DMS114 treated with DMSO at 0.1 percent for 48 hours (cell line): ENCODE data around the gene DUSP9.
A peak's percentile ranks its signal among the peaks of the same experiment; 100 is the strongest.

ENCODE experiments used
- DNase-seq: peaks from one replicate; lab custom pipeline; 2025; ENCODE audit not compliant: unreplicated experiment; lab: John Stamatoyannopoulos, UW

DUSP9 gene

GRCh38 chrX:153647461-153648357 lies 706 bp downstream of the DUSP9 start:
- DNase-seq, result no peak

GRCh38 chrX:153648358-153649177 lies 1.6 kb downstream of the DUSP9 start:
- no peak for DNase-seq

GRCh38 chrX:153649178-153649914 lies 2.3 kb downstream of the DUSP9 start:
- DNase-seq, result no peak

GRCh38 chrX:153649915-153650782 lies 3.1 kb downstream of the DUSP9 start:
- DNase-seq, result no peak

GRCh38 chrX:153650959-153651358 lies 4.0 kb downstream of the DUSP9 start:
- no peak for DNase-seq

GRCh38 chrX:153651540-153652079 lies 4.6 kb downstream of the DUSP9 start:
- no peak for DNase-seq

- no peak for DNase-seq
Measured at GRCh38 chrX:153653556-153653955, 6.6 kb downstream of the DUSP9 start.

- DNase-seq, result no peak
Measured at GRCh38 chrX:153657161-153657560, 10.2 kb downstream of the DUSP9 start.

GRCh38 chrX:153659268-153659667 lies 12.3 kb downstream of the DUSP9 start:
- DNase-seq, result no peak

GRCh38 chrX:153662266-153662665 lies 15.3 kb downstream of the DUSP9 start:
- DNase-seq, result no peak

GRCh38 chrX:153665726-153666306 lies 18.8 kb downstream of the DUSP9 start:
- no peak for DNase-seq

GRCh38 chrX:153667281-153667955 lies 20.4 kb downstream of the DUSP9 start:
- no peak for DNase-seq

GRCh38 chrX:153667956-153668396 lies 21.0 kb downstream of the DUSP9 start:
- peak; percentile 8 for DNase-seq

GRCh38 chrX:153668423-153669173 lies 21.6 kb downstream of the DUSP9 start:
- DNase-seq, result no peak

- no peak for DNase-seq
Measured at GRCh38 chrX:153669174-153669890, 22.3 kb downstream of the DUSP9 start.

GRCh38 chrX:153669901-153670731 lies 23.1 kb downstream of the DUSP9 start:
- DNase-seq, result no peak
